Bronchial epithelial cell (primary cell): ENCODE results near the gene TPD52L2. TPM values are rescaled to one million over a fixed set of nuclear protein-coding genes. Genes with fewer than 3 reads are reported as not detected.

Source experiments
- DNase-seq: peaks from one replicate; pipeline ENCODE4 v3.0.0-alpha.2; 2010; ENCODE audit warnings: low read depth
- FAIRE-seq: peaks from 2 replicates; lab custom pipeline; 2011; peaks lifted over from hg19 to GRCh38; lab: Jason Lieb, UNC
- H3K27me3 ChIP-seq: 2 replicates; pipeline ENCODE4 v1.5.1; 2011; ENCODE audit warnings: low read length; ENCODE audit not compliant: control insufficient read depth, insufficient read depth
- H3K36me3 ChIP-seq: 2 replicates; pipeline ENCODE4 v1.5.1; 2011; ENCODE audit warnings: low read length; ENCODE audit not compliant: control insufficient read depth, insufficient read depth
- H3K4me3 ChIP-seq: 2 replicates; pipeline ENCODE4 v1.5.1; 2011; ENCODE audit warnings: mild to moderate bottlenecking, low read depth, low read length, control low read depth
- total RNA-seq: library from RNA; depleted of rRNA; stranded (reverse); fragments of >200 nt; gene quantifications from 2 replicates; pipeline ENCODE4 v1.2.1, GENCODE V29; 2014
- TF ChIP-seq, protein P1 (sequence below): IDR thresholded peaks from 2 replicates; pipeline ENCODE4 v1.5.1; 2011; ENCODE audit warnings: mild to moderate bottlenecking, moderate library complexity, low read length, control low read depth, inconsistent platforms; ENCODE audit not compliant: insufficient read depth, severe bottlenecking

TPD52L2 gene
- total RNA-seq, 1 donor from 2014 or later, result 172 TPM

DNA sequence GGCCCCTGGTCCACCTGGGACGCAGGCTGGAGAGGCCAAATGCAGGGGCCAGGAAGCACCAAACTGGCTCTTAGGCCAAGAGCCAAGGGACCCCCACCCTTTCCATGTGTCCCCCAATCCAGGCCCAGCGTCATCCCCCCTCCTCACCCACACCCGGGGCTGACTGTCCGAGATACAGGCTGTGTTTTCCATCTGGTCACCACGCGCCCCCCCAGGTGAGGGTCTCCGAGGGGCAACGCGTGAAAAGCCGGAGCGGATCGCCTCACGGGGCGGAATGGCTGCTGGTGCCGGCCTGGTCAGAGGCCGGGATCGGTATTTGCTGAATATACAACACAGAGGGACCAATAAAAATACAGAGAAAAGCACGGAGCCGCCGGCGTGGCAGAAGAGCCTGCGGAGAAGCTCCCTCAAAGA lies 9.0 kb upstream of the TPD52L2 start:
- TF ChIP-seq, protein P1, sequence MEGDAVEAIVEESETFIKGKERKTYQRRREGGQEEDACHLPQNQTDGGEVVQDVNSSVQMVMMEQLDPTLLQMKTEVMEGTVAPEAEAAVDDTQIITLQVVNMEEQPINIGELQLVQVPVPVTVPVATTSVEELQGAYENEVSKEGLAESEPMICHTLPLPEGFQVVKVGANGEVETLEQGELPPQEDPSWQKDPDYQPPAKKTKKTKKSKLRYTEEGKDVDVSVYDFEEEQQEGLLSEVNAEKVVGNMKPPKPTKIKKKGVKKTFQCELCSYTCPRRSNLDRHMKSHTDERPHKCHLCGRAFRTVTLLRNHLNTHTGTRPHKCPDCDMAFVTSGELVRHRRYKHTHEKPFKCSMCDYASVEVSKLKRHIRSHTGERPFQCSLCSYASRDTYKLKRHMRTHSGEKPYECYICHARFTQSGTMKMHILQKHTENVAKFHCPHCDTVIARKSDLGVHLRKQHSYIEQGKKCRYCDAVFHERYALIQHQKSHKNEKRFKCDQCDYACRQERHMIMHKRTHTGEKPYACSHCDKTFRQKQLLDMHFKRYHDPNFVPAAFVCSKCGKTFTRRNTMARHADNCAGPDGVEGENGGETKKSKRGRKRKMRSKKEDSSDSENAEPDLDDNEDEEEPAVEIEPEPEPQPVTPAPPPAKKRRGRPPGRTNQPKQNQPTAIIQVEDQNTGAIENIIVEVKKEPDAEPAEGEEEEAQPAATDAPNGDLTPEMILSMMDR, result no peak
- no peak for DNase-seq
- Histone ChIP-seq H3K4me3 (no peak overlapping the region), H3K36me3 (no peaks in the 10 kb centered on the region), H3K27me3 (peaks cover 11% of the 10 kb centered on the region)
- no peak for FAIRE-seq

DNA sequence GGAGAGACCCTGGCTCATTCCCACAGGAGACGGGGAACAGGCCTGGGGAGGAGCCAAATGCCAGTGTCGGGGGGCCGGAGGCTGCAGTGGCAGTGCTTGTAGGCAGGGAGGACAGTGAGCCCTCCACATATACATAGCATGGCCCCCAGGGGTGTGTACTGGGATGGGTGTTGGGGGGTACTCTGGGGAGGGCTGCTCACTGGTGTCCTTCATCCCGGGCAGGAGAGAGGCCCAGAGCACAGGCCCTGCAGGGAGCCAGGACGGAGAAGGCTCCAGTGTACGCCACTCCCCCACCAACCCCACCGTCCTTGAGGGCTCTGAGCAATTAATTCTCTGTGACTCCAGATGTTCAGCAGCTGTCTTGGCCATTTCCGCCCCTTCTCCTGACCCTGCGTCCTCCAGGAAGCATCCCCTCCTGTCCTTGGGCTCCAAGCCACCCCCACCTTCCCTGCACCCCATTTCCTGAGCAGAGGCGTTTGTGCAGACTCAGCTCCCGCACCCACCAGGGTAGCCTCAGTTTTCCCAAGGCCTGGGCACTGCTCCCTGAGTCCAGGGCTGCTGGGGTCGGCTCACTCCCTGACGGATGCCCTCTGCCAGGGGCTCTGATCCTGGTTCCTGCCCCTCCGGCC lies 7.2 kb upstream of the TPD52L2 start:
- no peak for FAIRE-seq
- TF ChIP-seq, protein P1, result no peak
- H3K4me3 ChIP-seq, result no peak overlapping the region

DNA sequence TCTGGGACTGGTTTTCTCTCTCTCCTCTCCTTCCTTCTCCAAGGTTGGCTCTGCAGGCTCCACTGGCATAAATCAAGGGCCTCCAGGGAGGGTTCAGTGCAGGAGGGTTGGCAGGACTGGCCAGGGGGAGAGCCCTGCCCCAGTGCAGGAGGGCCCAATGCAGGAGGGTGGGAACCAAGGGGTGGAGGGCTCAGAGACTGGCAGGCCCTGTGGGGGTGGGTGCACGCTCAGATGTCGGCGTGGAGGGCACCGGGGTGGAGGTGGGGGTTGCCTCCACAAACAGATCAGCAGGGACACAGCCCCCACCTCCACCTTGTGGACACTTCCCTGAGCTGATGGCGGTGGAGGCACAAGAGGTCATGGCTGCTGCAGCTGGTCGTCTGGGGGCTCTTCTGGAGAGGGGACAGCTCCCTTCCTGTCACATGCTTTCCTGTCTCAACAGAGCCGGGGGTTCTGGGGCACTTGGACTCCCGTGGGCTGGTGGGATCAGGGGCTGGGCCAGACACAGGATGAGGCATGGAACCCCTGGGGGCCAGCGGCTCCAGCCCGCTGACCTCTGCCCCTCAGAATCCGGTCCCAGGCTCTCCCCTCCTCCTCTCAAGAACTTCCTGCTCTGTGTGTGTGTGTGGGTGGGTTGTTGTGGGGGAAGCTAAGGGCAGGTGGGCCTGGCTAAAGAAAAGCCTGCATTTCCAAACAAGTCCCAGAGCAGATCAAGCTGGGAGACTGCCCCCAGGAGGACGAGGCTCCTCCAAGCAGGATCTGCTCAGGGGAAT lies 6.5 kb upstream of the TPD52L2 start:
- Histone ChIP-seq H3K4me3 (no peak overlapping the region), H3K36me3 (peaks cover 11% of the 10 kb centered on the region), H3K27me3 (peaks cover 11% of the 10 kb centered on the region)
- DNase-seq, result no peak
- no peak for FAIRE-seq
- TF ChIP-seq, protein P1, result peak; percentile 23

More for the DNA sequence above, 7.2 kb upstream of the TPD52L2 start:
- Histone ChIP-seq H3K36me3 (peaks cover 10% of the 10 kb centered on the region), H3K27me3 (peaks cover 11% of the 10 kb centered on the region)
- no peak for DNase-seq

DNA sequence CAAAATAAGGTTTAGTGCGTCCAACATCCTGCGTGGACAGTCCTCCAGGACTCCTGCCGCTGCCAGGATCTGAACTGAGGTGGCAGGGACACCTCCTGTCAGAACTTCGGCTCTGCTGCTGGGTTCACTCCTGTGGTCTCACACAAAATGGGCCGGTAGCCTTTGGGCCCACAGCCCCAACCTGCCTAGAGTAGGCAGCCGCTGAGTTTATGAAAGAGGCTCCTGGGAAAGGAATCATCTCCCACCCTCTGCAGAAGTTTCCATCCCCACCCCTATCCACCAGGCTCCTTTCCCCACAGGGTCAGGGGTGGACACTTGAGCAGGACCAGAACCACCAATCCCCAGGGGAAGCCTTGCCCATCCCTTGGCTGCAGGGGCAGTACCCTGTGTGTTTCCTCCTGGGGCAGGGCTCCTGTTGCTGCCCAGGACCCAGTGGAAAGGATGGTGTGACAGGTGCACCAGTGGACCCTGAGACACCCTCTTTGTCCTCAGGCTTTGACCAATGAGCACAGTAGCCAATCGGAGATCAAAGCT lies 5.8 kb upstream of the TPD52L2 start:
- FAIRE-seq (no peak), DNase-seq (no peak)
- peaks cover 11% of the 10 kb centered on the region for H3K27me3 ChIP-seq
- TF ChIP-seq, protein P1, result no peak
- no peak overlapping the region for H3K4me3 ChIP-seq
- peaks cover 11% of the 10 kb centered on the region for H3K36me3 ChIP-seq

DNA sequence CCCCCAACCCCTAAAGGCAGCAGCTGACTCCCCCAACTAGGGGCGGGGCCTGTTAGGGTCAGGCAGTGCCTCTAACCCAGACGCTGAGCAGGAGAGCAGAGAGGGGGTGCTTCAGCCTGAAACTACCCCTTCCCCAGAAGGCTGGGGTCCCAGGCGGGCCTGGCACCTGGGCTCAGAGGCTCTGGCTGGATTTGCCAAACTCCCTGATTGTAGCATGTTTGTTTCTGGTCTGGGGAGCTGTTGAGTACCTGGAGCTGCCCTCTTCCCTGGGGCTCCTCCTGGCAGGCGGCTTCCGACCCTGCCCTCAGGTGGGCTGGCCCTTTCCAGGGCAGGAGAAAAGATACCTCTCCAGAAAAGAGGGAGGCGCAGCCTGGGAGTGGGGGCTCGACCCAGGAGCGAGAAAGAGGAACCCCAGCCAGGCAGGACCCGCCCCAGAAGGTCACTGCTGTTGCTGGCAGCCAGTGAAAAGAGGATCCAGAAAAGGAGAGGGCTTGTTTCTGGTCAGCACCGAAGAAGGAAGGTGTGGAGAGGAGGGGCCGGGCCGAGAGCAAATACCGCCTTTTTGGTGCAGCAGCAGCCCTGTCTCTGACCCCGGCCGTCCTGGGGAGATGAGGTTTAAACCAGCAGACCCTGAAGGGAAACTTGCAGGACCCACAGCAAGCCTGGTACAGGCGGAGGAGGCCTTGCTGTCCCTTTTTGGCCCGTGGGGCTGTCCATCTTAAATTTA lies 4.6 kb upstream of the TPD52L2 start:
- Histone ChIP-seq H3K36me3 (peaks cover 11% of the 10 kb centered on the region), H3K27me3 (peaks cover 4% of the 10 kb centered on the region), H3K4me3 (no peak overlapping the region)
- FAIRE-seq, result no peak
- TF ChIP-seq, protein P1, result no peak
- no peak for DNase-seq
